CD4-positive, CD25-positive, alpha-beta regulatory T cell (primary cell): ENCODE data around the gene SIX4. TPM values are rescaled to one million over a fixed set of nuclear protein-coding genes. Genes with fewer than 3 reads are reported as not detected.
"Not testable (repeated sequence)": the region's sequence is repeated elsewhere in the genome, so short reads cannot be mapped to it uniquely, and the experiment has no call there.

Source experiments
- ATAC-seq, 2 donors: fragments of 150-1000 bp; cut with Tn5 transposase; one replicate each; pipeline ENCODE4 v1.10.0; 2021; ENCODE audit warnings: low read depth in 2 of 2, moderate number of reproducible peaks in 2 of 2, moderate library complexity in 1 of 2
- DNase-seq, 3 donors: peaks; one replicate each; pipeline versions ENCODE4 v3.0.0 to v3.0.0-alpha.2; 2012 to 2022; ENCODE audit warnings: mixed read lengths in 1 of 3
- H3K27ac ChIP-seq: one replicate; pipeline ENCODE4 v1.7.0; 2013; ENCODE audit warnings: mild to moderate bottlenecking, low read length; ENCODE audit not compliant: insufficient read depth, poor library complexity, severe bottlenecking
- H3K27me3 ChIP-seq: one replicate; pipeline ENCODE4 v1.7.0; 2013; ENCODE audit warnings: low read length; ENCODE audit not compliant: control insufficient read depth, insufficient read depth
- H3K36me3 ChIP-seq: one replicate; pipeline ENCODE4 v1.7.0; 2013; ENCODE audit warnings: mild to moderate bottlenecking, low read length, moderate library complexity; ENCODE audit not compliant: control insufficient read depth, insufficient read depth
- H3K4me1 ChIP-seq: 2 replicates; pipeline ENCODE4 v1.7.0; 2013; ENCODE audit warnings: mild to moderate bottlenecking, low read length; ENCODE audit not compliant: insufficient read depth, control insufficient read depth, poor library complexity, severe bottlenecking
- H3K4me3 ChIP-seq: one replicate; pipeline ENCODE4 v1.7.0; 2013; ENCODE audit warnings: low read depth, mild to moderate bottlenecking, low read length, moderate library complexity
- H3K9me3 ChIP-seq, 2 experiments: 1 replicate in 1 of 2; 2 replicates in 1 of 2; pipeline ENCODE4 v1.7.0; 2013; ENCODE audit warnings: low read length in 2 of 2, mild to moderate bottlenecking in 1 of 2, moderate library complexity in 1 of 2; ENCODE audit not compliant: control insufficient read depth in 2 of 2
- H3K27ac Mint-ChIP-seq, 3 donors: one replicate each; pipeline ENCODE4 v1.8.0; 2020 to 2022; ENCODE audit warnings: mild to moderate bottlenecking in 3 of 3, mixed read lengths in 3 of 3, moderate library complexity in 2 of 3
- H3K27me3 Mint-ChIP-seq: one replicate; pipeline ENCODE4 v1.8.0; 2022; ENCODE audit warnings: mild to moderate bottlenecking, mixed read lengths
- H3K36me3 Mint-ChIP-seq: one replicate; pipeline ENCODE4 v1.8.0; 2020; ENCODE audit warnings: mixed read lengths
- H3K4me1 Mint-ChIP-seq, 4 donors: one replicate each; pipeline ENCODE4 v1.8.0; 2020 to 2022; ENCODE audit warnings: mixed read lengths in 4 of 4, mild to moderate bottlenecking in 1 of 4
- H3K4me3 Mint-ChIP-seq, 4 donors: one replicate each; pipeline ENCODE4 v1.8.0; 2020 to 2022; ENCODE audit warnings: mild to moderate bottlenecking in 4 of 4, mixed read lengths in 4 of 4, moderate library complexity in 3 of 4
- H3K9me3 Mint-ChIP-seq, 7 donors: one replicate each; pipeline ENCODE4 v1.8.0; 2020 to 2022; ENCODE audit warnings: mixed read lengths in 7 of 7, mild to moderate bottlenecking in 3 of 7, moderate library complexity in 2 of 7
- polyA plus RNA-seq, 4 donors: library from polyadenylated mRNA; unstranded; fragments of 300-500 nt; fragmentation: Illumina TruSeq; gene quantifications; one replicate each; pipeline ENCODE4 v1.2.3, GENCODE V29; 2021
- total RNA-seq: library from RNA; stranded (reverse); gene quantifications from one replicate; pipeline ENCODE4 v1.2.3, GENCODE V29; 2022

Gene SIX4
- total and polyA plus RNA-seq, 5 donors from 2014 or later = not detected

- no peaks in the 10 kb centered on the region for H3K36me3 Mint-ChIP-seq
- peak within 1 kb of the TSS; percentile 96 to 100 (median 98) for H3K4me3 Mint-ChIP-seq
- peak within 1 kb of the TSS; percentile 92 to 98 (median 96) for H3K27ac Mint-ChIP-seq
- DNase-seq = peak; percentile 43 to 89 (median 73)
- peaks cover 16% of the 10 kb centered on the region for H3K27me3 ChIP-seq
- peaks cover 35% of the 10 kb centered on the region for H3K27me3 Mint-ChIP-seq
- H3K4me1 Mint-ChIP-seq = peaks cover 19 to 38% (median 26%) of the 10 kb centered on the region in 4 donors
- ATAC-seq = peak; percentile 81 to 85
- no peaks in the 10 kb centered on the region for H3K9me3 ChIP-seq
- peaks cover 20% of the 10 kb centered on the region for H3K4me1 ChIP-seq
- no peak within 1 kb of the TSS for H3K27ac ChIP-seq
- H3K9me3 Mint-ChIP-seq = peaks cover 0 to 3% (median 0%) of the 10 kb centered on the region in 7 donors
- peak within 1 kb of the TSS; percentile 96 for H3K4me3 ChIP-seq
- H3K36me3 ChIP-seq = no peaks in the 10 kb centered on the region
Observed at GRCh38 chr14:60734465-60735242, 10.5 kb upstream of the SIX4 start, which contains the start of gene MNAT1. Gene MNAT1, plus strand, starts transcription at chr14:60734761. Its CDS starts 102 bp downstream, at chr14:60734863.

GRCh38 chr14:60732840-60733483 lies 8.8 kb upstream of the SIX4 start:
- H3K36me3 ChIP-seq = no peaks in the 10 kb centered on the region
- peaks cover 14 to 26% (median 21%) of the 10 kb centered on the region in 4 donors for H3K4me1 Mint-ChIP-seq
- peaks cover 27% of the 10 kb centered on the region for H3K27me3 ChIP-seq
- peaks cover 20% of the 10 kb centered on the region for H3K4me1 ChIP-seq
- peaks cover 0 to 5% (median 3%) of the 10 kb centered on the region in 7 donors for H3K9me3 Mint-ChIP-seq
- DNase-seq (no peak), ATAC-seq (no peak)
- H3K27me3 Mint-ChIP-seq = peaks cover 48% of the 10 kb centered on the region
- H3K36me3 Mint-ChIP-seq = no peaks in the 10 kb centered on the region
- no peaks in the 10 kb centered on the region for H3K9me3 ChIP-seq
- H3K27ac Mint-ChIP-seq = no peak overlapping the region
- peak overlapping the region in 2 of 4 donors; percentile 48 to 49 for H3K4me3 Mint-ChIP-seq
- H3K27ac ChIP-seq = no peak overlapping the region
- no peak overlapping the region for H3K4me3 ChIP-seq

- not testable (repeated sequence) for H3K27ac ChIP-seq, DNase-seq, ATAC-seq, H3K4me3 ChIP-seq, H3K9me3 ChIP-seq, H3K36me3 Mint-ChIP-seq, H3K36me3 ChIP-seq, H3K4me3 Mint-ChIP-seq, H3K27ac Mint-ChIP-seq
- Mint-ChIP-seq H3K4me1 (peaks cover 14 to 24% (median 19%) of the 10 kb centered on the region in 4 donors), H3K27me3 (peaks cover 63% of the 10 kb centered on the region), H3K9me3 (peaks cover 0 to 11% (median 4%) of the 10 kb centered on the region in 7 donors)
- Histone ChIP-seq H3K27me3 (peaks cover 39% of the 10 kb centered on the region), H3K4me1 (peaks cover 18% of the 10 kb centered on the region)
Observed at GRCh38 chr14:60731291-60731690, 7.1 kb upstream of the SIX4 start.

GRCh38 chr14:60723116-60723906 lies 840 bp downstream of the SIX4 start:
- H3K4me1 Mint-ChIP-seq = peaks cover 6 to 33% (median 12%) of the 10 kb centered on the region in 4 donors
- Histone ChIP-seq H3K27ac (no peak overlapping the region), H3K9me3 (no peaks in the 10 kb centered on the region), H3K27me3 (peaks cover 54% of the 10 kb centered on the region), H3K36me3 (no peaks in the 10 kb centered on the region), H3K4me1 (peaks cover 33% of the 10 kb centered on the region), H3K4me3 (no peak overlapping the region)
- H3K36me3 Mint-ChIP-seq = no peaks in the 10 kb centered on the region
- peak overlapping the region; percentile 71 to 87 (median 80) for H3K4me3 Mint-ChIP-seq
- DNase-seq (peak in 2 of 3 donors; percentile 21 to 46), ATAC-seq (peak; percentile 16 to 30)
- H3K27ac Mint-ChIP-seq = no peak overlapping the region
- peaks cover 77% of the 10 kb centered on the region for H3K27me3 Mint-ChIP-seq
- peaks cover 0 to 7% (median 0%) of the 10 kb centered on the region in 7 donors for H3K9me3 Mint-ChIP-seq

- no peak overlapping the region for H3K27ac ChIP-seq
- peaks cover 0 to 7% (median 0%) of the 10 kb centered on the region in 7 donors for H3K9me3 Mint-ChIP-seq
- no peak overlapping the region for H3K27ac Mint-ChIP-seq
- peaks cover 33% of the 10 kb centered on the region for H3K4me1 ChIP-seq
- H3K36me3 Mint-ChIP-seq = no peaks in the 10 kb centered on the region
- H3K9me3 ChIP-seq = no peaks in the 10 kb centered on the region
- H3K27me3 Mint-ChIP-seq = peaks cover 77% of the 10 kb centered on the region
- H3K36me3 ChIP-seq = no peaks in the 10 kb centered on the region
- H3K4me3 Mint-ChIP-seq = peak overlapping the region; percentile 71 to 88 (median 83)
- peak in 1 of 2 donors; percentile 33 for ATAC-seq
- H3K4me1 Mint-ChIP-seq = peaks cover 6 to 33% (median 12%) of the 10 kb centered on the region in 4 donors
- no peak overlapping the region for H3K4me3 ChIP-seq
- peak in 1 of 3 donors; percentile 24 for DNase-seq
- H3K27me3 ChIP-seq = peaks cover 49% of the 10 kb centered on the region
Observed at GRCh38 chr14:60722357-60723115, 1.6 kb downstream of the SIX4 start.

- DNase-seq = no peak
- H3K36me3 Mint-ChIP-seq = no peaks in the 10 kb centered on the region
Observed at GRCh38 chr14:60722107-60722356, 2.1 kb downstream of the SIX4 start.

More at GRCh38 chr14:60722107-60722356, 2.1 kb downstream of the SIX4 start:
- Histone ChIP-seq H3K4me1 (peaks cover 33% of the 10 kb centered on the region), H3K4me3 (peak overlapping the region; percentile 41), H3K36me3 (no peaks in the 10 kb centered on the region), H3K9me3 (no peaks in the 10 kb centered on the region), H3K27ac (no peak overlapping the region), H3K27me3 (peaks cover 45% of the 10 kb centered on the region)
- peak overlapping the region; percentile 69 to 88 (median 83) for H3K4me3 Mint-ChIP-seq
- ATAC-seq = no peak
- no peak overlapping the region for H3K27ac Mint-ChIP-seq
- H3K9me3 Mint-ChIP-seq = peaks cover 0 to 4% (median 0%) of the 10 kb centered on the region in 7 donors
- H3K4me1 Mint-ChIP-seq = peaks cover 6 to 33% (median 12%) of the 10 kb centered on the region in 4 donors
- peaks cover 74% of the 10 kb centered on the region for H3K27me3 Mint-ChIP-seq
